Mesothelial cell of epicardium (in vitro differentiated cells): Measurements from ENCODE around the gene MEIS1. TPM values are rescaled to one million over a fixed set of nuclear protein-coding genes. Genes with fewer than 3 reads are reported as not detected.

ENCODE experiments used
- DNase-seq, 2 experiments: peaks; one replicate each; pipeline ENCODE4 v3.0.0; 2021; ENCODE audit warnings: low spot score in 2 of 2; ENCODE audit not compliant: unreplicated experiment in 2 of 2
- H3K27ac Mint-ChIP-seq: 2 replicates; pipeline ENCODE4 v1.8.0; 2021; ENCODE audit warnings: mixed read lengths
- H3K27me3 Mint-ChIP-seq: 2 replicates; pipeline ENCODE4 v1.8.0; 2021; ENCODE audit warnings: low read depth, mixed read lengths
- H3K36me3 Mint-ChIP-seq: 2 replicates; pipeline ENCODE4 v1.8.0; 2021; ENCODE audit warnings: mixed read lengths
- H3K4me1 Mint-ChIP-seq: 2 replicates; pipeline ENCODE4 v1.8.0; 2021; ENCODE audit warnings: mixed read lengths
- H3K4me3 Mint-ChIP-seq: 2 replicates; pipeline ENCODE4 v1.8.0; 2021; ENCODE audit warnings: mild to moderate bottlenecking, moderate library complexity, mixed read lengths
- H3K9me3 Mint-ChIP-seq: 2 replicates; pipeline ENCODE4 v1.8.0; 2021; ENCODE audit warnings: mixed read lengths
- CTCF ChIP-seq: fragments of 200-600 bp; sonication (generic); IDR thresholded peaks from one replicate; pipeline ENCODE4 v1.5.0; 2021; ENCODE audit warnings: antibody characterized with exemption; ENCODE audit not compliant: unreplicated experiment
- total RNA-seq: library from RNA; stranded (reverse); gene quantifications from 3 replicates; pipeline ENCODE4 v1.2.1, GENCODE V29; 2021

Gene MEIS1
- total RNA-seq, 1 donor from 2014 or later = 324 TPM

DNA sequence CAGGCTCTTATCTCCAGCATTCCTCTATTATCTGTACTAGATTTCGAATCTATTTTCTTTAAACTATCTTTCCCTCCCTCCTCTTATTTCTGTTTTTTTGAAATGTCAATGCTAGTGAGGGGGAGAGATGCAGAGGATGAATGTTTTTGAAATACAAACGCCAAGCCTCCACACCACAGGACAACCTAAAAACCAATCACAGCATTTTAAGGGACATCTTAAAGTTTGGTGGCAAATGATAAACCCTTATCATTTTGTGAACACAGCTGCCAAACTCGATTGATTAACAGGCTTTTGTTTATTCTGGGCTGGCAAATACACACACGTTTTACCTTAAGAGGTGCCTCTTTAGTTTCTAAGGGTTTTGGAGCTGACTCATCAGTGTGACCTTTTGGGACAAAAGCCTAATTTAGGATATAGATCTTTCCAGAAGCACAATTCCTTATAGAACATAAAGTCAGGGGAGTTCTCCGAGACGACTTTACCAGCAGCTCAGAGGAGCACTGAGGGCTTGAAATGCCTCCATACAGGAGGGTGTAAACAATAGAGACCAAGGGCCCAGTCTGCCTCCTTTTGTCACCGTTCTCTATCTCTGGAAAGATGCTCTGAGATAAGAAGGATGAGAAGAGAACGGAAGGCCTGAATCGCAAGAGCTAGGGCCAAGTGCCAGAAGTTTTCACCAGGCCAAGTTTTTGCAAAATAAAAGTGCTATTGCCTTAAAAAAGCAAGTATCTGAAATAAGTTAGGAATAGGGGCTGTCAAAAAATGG, 4.2 kb upstream of the MEIS1 start:
- DNase-seq = no peak
- Mint-ChIP-seq H3K9me3 (no peaks in the 10 kb centered on the region), H3K27ac (peak overlapping the region; percentile 93), H3K36me3 (no peaks in the 10 kb centered on the region), H3K27me3 (peaks cover 2% of the 10 kb centered on the region), H3K4me1 (peaks cover 53% of the 10 kb centered on the region), H3K4me3 (peak overlapping the region; percentile 88)
- TF ChIP-seq CTCF = no peak

GRCh38 chr2:66431274-66431642, 3.7 kb upstream of the MEIS1 start:
- DNase-seq = no peak
- Mint-ChIP-seq H3K4me3 (peak overlapping the region; percentile 88), H3K9me3 (no peaks in the 10 kb centered on the region), H3K27ac (peak overlapping the region; percentile 93), H3K27me3 (no peaks in the 10 kb centered on the region), H3K36me3 (no peaks in the 10 kb centered on the region), H3K4me1 (peaks cover 47% of the 10 kb centered on the region)
- TF ChIP-seq CTCF = no peak

GRCh38 chr2:66431846-66432587, 2.9 kb upstream of the MEIS1 start:
- Mint-ChIP-seq H3K27ac (peak overlapping the region; percentile 99), H3K36me3 (peaks cover 4% of the 10 kb centered on the region), H3K9me3 (no peaks in the 10 kb centered on the region), H3K4me1 (peaks cover 43% of the 10 kb centered on the region), H3K27me3 (no peaks in the 10 kb centered on the region), H3K4me3 (peak overlapping the region; percentile 88)
- TF ChIP-seq CTCF = no peak
- no peak for DNase-seq

DNA sequence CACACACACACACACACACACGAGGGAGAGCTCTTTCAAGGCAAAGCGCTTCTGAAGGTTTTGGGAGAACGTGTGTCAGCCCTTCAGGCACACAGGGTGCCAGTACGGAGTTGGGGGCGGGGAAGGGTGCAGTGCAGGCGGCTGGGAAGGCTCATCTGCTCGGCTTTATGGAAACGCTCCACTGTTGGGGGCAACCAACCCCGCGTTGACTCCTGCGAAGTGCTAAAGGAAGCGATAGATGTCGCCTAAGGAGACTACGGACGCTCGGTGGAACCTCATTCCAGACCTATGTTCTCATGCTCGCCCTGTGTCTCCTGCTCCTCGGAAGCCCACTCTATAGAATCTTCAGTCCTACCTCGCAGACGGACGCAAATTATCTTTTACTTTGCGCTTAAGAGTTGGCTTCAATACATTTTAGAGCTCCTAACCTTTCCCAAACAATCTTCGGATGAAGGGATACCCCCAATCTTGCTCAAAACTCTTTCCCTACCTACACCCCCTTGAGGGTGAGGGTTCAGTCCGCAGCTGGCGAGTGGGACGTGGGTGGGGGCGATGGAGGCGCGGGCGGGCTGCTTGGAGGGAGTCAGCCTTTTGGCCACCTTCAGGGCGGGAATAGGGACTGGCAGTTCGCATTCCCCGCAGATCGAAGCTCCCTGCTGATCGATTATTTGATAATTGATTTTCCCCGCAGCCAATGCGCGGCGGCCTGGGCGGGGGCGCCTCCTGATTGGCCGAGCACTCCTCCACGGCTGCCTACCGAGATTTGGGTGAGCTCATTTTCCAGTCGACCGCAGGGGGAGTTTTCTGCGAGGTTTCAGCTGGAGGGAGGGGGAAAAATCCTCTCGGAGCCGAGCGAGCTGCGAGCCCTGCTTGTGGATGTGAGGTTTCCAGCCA, 1.9 kb upstream of the MEIS1 start:
- DNase-seq = peak; percentile 80 to 87
- peak overlapping the region; percentile 88 for H3K4me3 Mint-ChIP-seq
- H3K9me3 Mint-ChIP-seq = no peaks in the 10 kb centered on the region
- peaks cover 33% of the 10 kb centered on the region for H3K4me1 Mint-ChIP-seq
- H3K27me3 Mint-ChIP-seq = no peaks in the 10 kb centered on the region
- peak; percentile 45 for TF ChIP-seq CTCF
- H3K36me3 Mint-ChIP-seq = peaks cover 11% of the 10 kb centered on the region
- H3K27ac Mint-ChIP-seq = peak overlapping the region; percentile 99

- TF ChIP-seq CTCF = peak; percentile 6
- Mint-ChIP-seq H3K27me3 (no peaks in the 10 kb centered on the region), H3K4me1 (peaks cover 27% of the 10 kb centered on the region), H3K27ac (peak overlapping the region; percentile 99), H3K36me3 (peaks cover 16% of the 10 kb centered on the region), H3K9me3 (no peaks in the 10 kb centered on the region), H3K4me3 (peak overlapping the region; percentile 88)
- DNase-seq = no peak
Measured at GRCh38 chr2:66433695-66433944, 1.3 kb upstream of the MEIS1 start.
